ENCODE measurements around the gene ILK.

Gene ILK

GRCh38 chr11:6612213-6613041, 8.9 kb downstream of the ILK start, which contains the start of gene TAF10:
Gene TAF10 (minus strand): TSS chr11:6612216. CDS start chr11:6612189, 27 bp downstream.
- peak; percentile 97 for DNase-seq (ENCODE audit: low read depth)

GRCh38 chr11:6613496-6613895, 9.9 kb downstream of the ILK start:
- TF ChIP-seq CTCF (conservative IDR thresholded peaks at IDR 0.05; ENCODE audit: low read length): no peak
- DNase-seq (ENCODE audit: low read depth): no peak
- no peak overlapping the region for H3K4me3 ChIP-seq (ENCODE audit: low read length)

More at GRCh38 chr11:6612213-6613041, 8.9 kb downstream of the ILK start, which contains the start of gene TAF10:
- peak; percentile 50 for TF ChIP-seq CTCF (conservative IDR thresholded peaks at IDR 0.05; ENCODE audit: low read length)
- peak within 1 kb of the TSS; percentile 76 for H3K4me3 ChIP-seq (ENCODE audit: low read length)

- H3K4me3 ChIP-seq (ENCODE audit: low read length): no peak overlapping the region
- no peak for DNase-seq (ENCODE audit: low read depth)
- TF ChIP-seq CTCF (conservative IDR thresholded peaks at IDR 0.05; ENCODE audit: low read length): no peak
Measured at GRCh38 chr11:6614446-6614845, 10.9 kb downstream of the ILK start.

GRCh38 chr11:6615046-6615445, 11.5 kb downstream of the ILK start:
- no peak overlapping the region for H3K4me3 ChIP-seq (ENCODE audit: low read length)
- TF ChIP-seq CTCF (conservative IDR thresholded peaks at IDR 0.05; ENCODE audit: low read length): no peak
- DNase-seq (ENCODE audit: low read depth): no peak

GRCh38 chr11:6615882-6616585, 12.5 kb downstream of the ILK start:
- H3K4me3 ChIP-seq (ENCODE audit: low read length): no peak overlapping the region
- TF ChIP-seq CTCF (conservative IDR thresholded peaks at IDR 0.05; ENCODE audit: low read length): no peak
- DNase-seq (ENCODE audit: low read depth): no peak

- no peak for TF ChIP-seq CTCF (conservative IDR thresholded peaks at IDR 0.05; ENCODE audit: low read length)
- H3K4me3 ChIP-seq (ENCODE audit: low read length): no peak overlapping the region
- DNase-seq (ENCODE audit: low read depth): no peak
Measured at GRCh38 chr11:6616596-6617250, 13.1 kb downstream of the ILK start.

All from AG10803 (cell line).